ENCODE data around the gene ZC3H13. TPM values are rescaled to one million over a fixed set of nuclear protein-coding genes. Genes with fewer than 3 reads are reported as not detected.

ZC3H13 gene, protein sequence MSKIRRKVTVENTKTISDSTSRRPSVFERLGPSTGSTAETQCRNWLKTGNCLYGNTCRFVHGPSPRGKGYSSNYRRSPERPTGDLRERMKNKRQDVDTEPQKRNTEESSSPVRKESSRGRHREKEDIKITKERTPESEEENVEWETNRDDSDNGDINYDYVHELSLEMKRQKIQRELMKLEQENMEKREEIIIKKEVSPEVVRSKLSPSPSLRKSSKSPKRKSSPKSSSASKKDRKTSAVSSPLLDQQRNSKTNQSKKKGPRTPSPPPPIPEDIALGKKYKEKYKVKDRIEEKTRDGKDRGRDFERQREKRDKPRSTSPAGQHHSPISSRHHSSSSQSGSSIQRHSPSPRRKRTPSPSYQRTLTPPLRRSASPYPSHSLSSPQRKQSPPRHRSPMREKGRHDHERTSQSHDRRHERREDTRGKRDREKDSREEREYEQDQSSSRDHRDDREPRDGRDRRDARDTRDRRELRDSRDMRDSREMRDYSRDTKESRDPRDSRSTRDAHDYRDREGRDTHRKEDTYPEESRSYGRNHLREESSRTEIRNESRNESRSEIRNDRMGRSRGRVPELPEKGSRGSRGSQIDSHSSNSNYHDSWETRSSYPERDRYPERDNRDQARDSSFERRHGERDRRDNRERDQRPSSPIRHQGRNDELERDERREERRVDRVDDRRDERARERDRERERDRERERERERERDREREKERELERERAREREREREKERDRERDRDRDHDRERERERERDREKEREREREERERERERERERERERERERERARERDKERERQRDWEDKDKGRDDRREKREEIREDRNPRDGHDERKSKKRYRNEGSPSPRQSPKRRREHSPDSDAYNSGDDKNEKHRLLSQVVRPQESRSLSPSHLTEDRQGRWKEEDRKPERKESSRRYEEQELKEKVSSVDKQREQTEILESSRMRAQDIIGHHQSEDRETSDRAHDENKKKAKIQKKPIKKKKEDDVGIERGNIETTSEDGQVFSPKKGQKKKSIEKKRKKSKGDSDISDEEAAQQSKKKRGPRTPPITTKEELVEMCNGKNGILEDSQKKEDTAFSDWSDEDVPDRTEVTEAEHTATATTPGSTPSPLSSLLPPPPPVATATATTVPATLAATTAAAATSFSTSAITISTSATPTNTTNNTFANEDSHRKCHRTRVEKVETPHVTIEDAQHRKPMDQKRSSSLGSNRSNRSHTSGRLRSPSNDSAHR (N-terminal part only)
- 19.5 and 21.3 TPM in 2 replicates for polyA plus RNA-seq
- 66.2 and 75.2 TPM in 2 replicates for polyA minus RNA-seq

DNA sequence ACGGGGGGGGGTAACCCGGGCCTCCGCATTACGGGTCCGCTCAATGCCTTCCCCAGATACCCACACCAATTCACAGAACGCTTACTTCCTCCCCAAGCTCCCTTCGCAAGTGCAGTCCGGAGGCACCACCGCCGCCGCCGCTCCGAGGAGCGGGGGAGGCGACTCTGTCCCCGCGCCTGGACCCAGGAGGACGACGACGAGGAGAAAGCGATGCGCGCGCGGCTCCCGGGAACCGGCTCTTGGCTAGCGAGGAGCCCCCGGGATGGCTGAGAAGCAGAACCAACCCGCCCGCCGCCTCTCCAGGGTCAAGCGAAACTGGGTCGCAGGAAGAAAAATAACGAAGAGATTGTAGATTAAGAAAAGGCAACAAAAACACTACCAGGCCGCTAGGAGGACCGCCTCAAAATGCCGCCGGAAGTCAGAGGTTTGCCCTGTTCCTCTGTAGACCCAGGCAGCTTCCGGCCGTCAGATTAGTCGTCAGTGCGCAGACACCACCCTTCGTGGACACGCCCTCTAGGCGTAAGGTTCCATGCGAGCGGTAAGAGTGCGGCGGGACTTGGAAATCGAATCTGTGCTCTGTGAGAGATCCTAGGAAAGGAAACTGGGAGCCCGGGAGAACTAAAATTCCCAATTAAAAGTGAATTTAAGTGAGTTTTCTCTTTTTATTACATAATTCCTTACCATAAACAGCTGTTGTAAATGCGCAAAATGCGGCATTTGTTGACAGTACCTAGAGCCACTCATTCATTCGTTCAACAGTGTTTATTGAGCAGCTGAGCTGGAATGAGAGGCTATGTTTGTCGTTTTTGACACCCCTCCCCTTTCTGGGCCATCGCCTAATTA lies at the start of gene ZC3H13:
ZC3H13 (minus strand) TSS at position 428 of the 843 bp plus-strand sequence. CDS start 7,239 bp downstream, outside the sequence.
- Histone ChIP-seq H3K27ac (ENCODE audit: low read length) (peak within 1 kb of the TSS; percentile 96), H3K9me2 (ENCODE audit: insufficient read depth, low read length) (no peaks in the 10 kb centered on the region), H3K4me2 (ENCODE audit: low read length) (peak within 1 kb of the TSS; percentile 72), H3K36me3 (ENCODE audit: insufficient read depth, low read length) (no peaks in the 10 kb centered on the region), H4K20me1 (ENCODE audit: insufficient read depth) (no peaks in the 10 kb centered on the region), H2AFZ (ENCODE audit: low read depth, low read length) (peak within 1 kb of the TSS; percentile 92), H3K27me3 (ENCODE audit: insufficient read depth, low read depth, low read length) (no peaks in the 10 kb centered on the region), H3K9me3 (ENCODE audit: low read length) (no peaks in the 10 kb centered on the region), H3K9ac (ENCODE audit: low read length) (peak within 1 kb of the TSS; percentile 96), H3F3A (ENCODE audit: insufficient read depth, low read length, poor library complexity, severe bottlenecking) (no peaks in the 10 kb centered on the region), H3K4me3 (ENCODE audit: low read length) (peak within 1 kb of the TSS; percentile 76), H3K79me2 (replicated peaks; ENCODE audit: insufficient read depth, low read length) (peaks cover 44% of the 10 kb centered on the region)
- peak; percentile 62 for TF ChIP-seq CTCF (IDR thresholded peaks at IDR 0.05; ENCODE audit: poor library complexity, severe bottlenecking)
- TF ChIP-seq EP300 (conservative IDR thresholded peaks at IDR 0.05; ENCODE audit: poor library complexity, severe bottlenecking): peak; percentile 53
- TF ChIP-seq, protein P1, sequence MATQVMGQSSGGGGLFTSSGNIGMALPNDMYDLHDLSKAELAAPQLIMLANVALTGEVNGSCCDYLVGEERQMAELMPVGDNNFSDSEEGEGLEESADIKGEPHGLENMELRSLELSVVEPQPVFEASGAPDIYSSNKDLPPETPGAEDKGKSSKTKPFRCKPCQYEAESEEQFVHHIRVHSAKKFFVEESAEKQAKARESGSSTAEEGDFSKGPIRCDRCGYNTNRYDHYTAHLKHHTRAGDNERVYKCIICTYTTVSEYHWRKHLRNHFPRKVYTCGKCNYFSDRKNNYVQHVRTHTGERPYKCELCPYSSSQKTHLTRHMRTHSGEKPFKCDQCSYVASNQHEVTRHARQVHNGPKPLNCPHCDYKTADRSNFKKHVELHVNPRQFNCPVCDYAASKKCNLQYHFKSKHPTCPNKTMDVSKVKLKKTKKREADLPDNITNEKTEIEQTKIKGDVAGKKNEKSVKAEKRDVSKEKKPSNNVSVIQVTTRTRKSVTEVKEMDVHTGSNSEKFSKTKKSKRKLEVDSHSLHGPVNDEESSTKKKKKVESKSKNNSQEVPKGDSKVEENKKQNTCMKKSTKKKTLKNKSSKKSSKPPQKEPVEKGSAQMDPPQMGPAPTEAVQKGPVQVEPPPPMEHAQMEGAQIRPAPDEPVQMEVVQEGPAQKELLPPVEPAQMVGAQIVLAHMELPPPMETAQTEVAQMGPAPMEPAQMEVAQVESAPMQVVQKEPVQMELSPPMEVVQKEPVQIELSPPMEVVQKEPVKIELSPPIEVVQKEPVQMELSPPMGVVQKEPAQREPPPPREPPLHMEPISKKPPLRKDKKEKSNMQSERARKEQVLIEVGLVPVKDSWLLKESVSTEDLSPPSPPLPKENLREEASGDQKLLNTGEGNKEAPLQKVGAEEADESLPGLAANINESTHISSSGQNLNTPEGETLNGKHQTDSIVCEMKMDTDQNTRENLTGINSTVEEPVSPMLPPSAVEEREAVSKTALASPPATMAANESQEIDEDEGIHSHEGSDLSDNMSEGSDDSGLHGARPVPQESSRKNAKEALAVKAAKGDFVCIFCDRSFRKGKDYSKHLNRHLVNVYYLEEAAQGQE (IDR thresholded peaks at IDR 0.05; ENCODE audit: borderline replicate concordance): peak; percentile 90
- TF ChIP-seq SMC3 (conservative IDR thresholded peaks at IDR 0.05; ENCODE audit: poor library complexity): no peak
- peak; percentile 90 for TF ChIP-seq POLR2AphosphoS5 (IDR thresholded peaks at IDR 0.05)
- peak; percentile 85 for TF ChIP-seq TAF1 (IDR thresholded peaks at IDR 0.05; ENCODE audit: low read depth)
- TF ChIP-seq RAD21 (conservative IDR thresholded peaks at IDR 0.05): no peak
- peak; percentile 86 for TF ChIP-seq MXI1 (conservative IDR thresholded peaks at IDR 0.05; ENCODE audit: poor library complexity, severe bottlenecking)
